ENCODE results near the gene RFC2. TPM values are rescaled to one million over a fixed set of nuclear protein-coding genes. Genes with fewer than 3 reads are reported as not detected.
A peak's percentile ranks its signal among the peaks of the same experiment; 100 is the strongest.

The RFC2 gene
- total RNA-seq (14.6 and 26.8 TPM in 2 replicates), polyA plus RNA-seq (49.2 and 69.2 TPM in 2 replicates)

- TF ChIP-seq, protein P1, sequence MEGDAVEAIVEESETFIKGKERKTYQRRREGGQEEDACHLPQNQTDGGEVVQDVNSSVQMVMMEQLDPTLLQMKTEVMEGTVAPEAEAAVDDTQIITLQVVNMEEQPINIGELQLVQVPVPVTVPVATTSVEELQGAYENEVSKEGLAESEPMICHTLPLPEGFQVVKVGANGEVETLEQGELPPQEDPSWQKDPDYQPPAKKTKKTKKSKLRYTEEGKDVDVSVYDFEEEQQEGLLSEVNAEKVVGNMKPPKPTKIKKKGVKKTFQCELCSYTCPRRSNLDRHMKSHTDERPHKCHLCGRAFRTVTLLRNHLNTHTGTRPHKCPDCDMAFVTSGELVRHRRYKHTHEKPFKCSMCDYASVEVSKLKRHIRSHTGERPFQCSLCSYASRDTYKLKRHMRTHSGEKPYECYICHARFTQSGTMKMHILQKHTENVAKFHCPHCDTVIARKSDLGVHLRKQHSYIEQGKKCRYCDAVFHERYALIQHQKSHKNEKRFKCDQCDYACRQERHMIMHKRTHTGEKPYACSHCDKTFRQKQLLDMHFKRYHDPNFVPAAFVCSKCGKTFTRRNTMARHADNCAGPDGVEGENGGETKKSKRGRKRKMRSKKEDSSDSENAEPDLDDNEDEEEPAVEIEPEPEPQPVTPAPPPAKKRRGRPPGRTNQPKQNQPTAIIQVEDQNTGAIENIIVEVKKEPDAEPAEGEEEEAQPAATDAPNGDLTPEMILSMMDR (IDR thresholded peaks at IDR 0.05; ENCODE audit: low read depth, low read length), result peak; percentile 7
- H3K4me3 ChIP-seq, result peak within 1 kb of the TSS; percentile 55
- no peaks in the 10 kb centered on the region for H3K27me3 ChIP-seq
- peak within 1 kb of the TSS; percentile 77 for H3K27ac ChIP-seq
- peak; percentile 96 to 98 for DNase-seq (ENCODE audit: low read depth in 1 of 2, low spot score in 1 of 2)
- peaks cover 3% of the 10 kb centered on the region for H3K4me1 ChIP-seq (ENCODE audit: low read depth)
- peaks cover 7% of the 10 kb centered on the region for H3K36me3 ChIP-seq
- H3K9me3 ChIP-seq (ENCODE audit: low read depth), result no peaks in the 10 kb centered on the region
These were observed at the start of gene RFC2 for GRCh38 chr7:74254129-74254857. Gene RFC2 (minus strand): TSS chr7:74254399. CDS start chr7:74254383, 16 bp downstream.

DNA sequence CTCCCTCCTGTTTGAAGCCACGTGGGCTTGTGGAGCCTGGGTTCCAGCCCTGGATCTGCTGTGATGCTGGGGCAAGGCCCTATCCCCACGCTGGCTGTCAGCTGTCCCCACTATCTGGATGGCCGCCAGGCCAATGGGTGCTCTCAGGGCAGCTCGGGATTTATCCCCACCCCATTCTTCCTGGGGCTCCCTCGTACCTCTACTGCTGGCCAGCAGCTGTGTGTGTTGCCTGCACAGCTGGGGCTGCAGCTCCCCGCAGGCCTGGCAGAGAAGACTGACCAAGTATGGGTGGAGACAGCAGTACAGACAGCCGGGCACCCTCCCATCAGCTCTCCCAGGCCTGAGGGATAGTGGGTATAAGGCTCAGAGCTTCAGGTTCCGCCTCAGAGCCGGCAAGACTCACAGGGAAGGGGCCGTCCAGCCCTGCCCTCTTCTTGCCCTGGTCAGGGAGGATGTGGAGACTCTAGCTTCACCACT lies 48.6 kb upstream of the RFC2 start:
- no peak for DNase-seq (ENCODE audit: low read depth in 1 of 2, low spot score in 1 of 2)
- Histone ChIP-seq H3K27me3 (no peaks in the 10 kb centered on the region), H3K4me3 (no peak overlapping the region), H3K27ac (no peak overlapping the region), H3K36me3 (no peaks in the 10 kb centered on the region), H3K9me3 (ENCODE audit: low read depth) (no peaks in the 10 kb centered on the region), H3K4me1 (ENCODE audit: low read depth) (no peaks in the 10 kb centered on the region)
- TF ChIP-seq, protein P1 (IDR thresholded peaks at IDR 0.05; ENCODE audit: low read depth, low read length), result no peak

DNA sequence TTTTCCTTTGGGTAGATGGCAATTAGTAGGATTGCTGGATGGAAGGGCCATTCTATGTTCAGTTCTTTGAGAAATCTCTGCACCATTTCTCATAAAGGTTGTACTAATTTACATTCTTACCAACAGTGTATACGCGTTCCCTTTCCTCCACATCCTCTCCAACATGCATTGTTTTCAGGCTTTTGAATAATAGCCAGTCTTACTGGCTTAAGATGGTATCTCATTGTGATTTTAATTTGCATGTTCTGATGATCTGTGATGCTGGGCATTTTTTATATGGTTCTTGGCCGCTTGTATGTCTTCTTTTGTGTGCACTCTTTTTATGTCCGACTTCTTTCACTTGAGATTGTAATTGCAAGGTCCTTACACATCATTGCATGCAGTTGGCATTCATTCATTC lies 46.7 kb upstream of the RFC2 start:
- no peaks in the 10 kb centered on the region for H3K9me3 ChIP-seq (ENCODE audit: low read depth)
- DNase-seq (ENCODE audit: low read depth in 1 of 2, low spot score in 1 of 2), result no peak
- H3K4me3 ChIP-seq, result no peak overlapping the region
- H3K4me1 ChIP-seq (ENCODE audit: low read depth), result no peaks in the 10 kb centered on the region
- no peaks in the 10 kb centered on the region for H3K36me3 ChIP-seq
- no peaks in the 10 kb centered on the region for H3K27me3 ChIP-seq
- H3K27ac ChIP-seq, result no peak overlapping the region
- TF ChIP-seq, protein P1 (IDR thresholded peaks at IDR 0.05; ENCODE audit: low read depth, low read length), result no peak

DNA sequence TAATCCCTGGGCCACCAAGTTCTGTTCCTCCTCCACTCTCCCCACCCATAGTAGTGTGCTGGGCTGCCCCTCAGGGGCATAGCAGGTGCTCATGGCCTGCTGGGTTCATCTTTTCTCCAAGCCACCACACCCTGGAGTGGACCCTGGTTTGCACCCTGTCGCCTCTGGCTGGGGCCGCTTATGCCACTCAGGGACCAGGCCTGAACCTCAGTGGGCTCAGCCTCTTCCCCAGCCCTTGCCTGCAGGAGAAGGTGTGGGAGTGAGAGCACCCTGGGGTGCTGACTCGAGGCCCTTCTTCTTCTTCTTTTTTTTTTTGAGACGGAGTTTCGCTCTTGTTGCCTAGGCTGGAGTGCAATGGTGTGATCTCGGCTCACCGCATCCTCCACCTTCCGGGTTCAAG lies 45.2 kb upstream of the RFC2 start:
- H3K36me3 ChIP-seq, result no peaks in the 10 kb centered on the region
- H3K4me1 ChIP-seq (ENCODE audit: low read depth), result no peaks in the 10 kb centered on the region
- H3K4me3 ChIP-seq, result no peak overlapping the region
- no peak overlapping the region for H3K27ac ChIP-seq
- H3K27me3 ChIP-seq, result no peaks in the 10 kb centered on the region
- TF ChIP-seq, protein P1 (IDR thresholded peaks at IDR 0.05; ENCODE audit: low read depth, low read length), result no peak
- DNase-seq (ENCODE audit: low read depth in 1 of 2, low spot score in 1 of 2), result no peak
- H3K9me3 ChIP-seq (ENCODE audit: low read depth), result no peaks in the 10 kb centered on the region

- Histone ChIP-seq H3K4me1 (ENCODE audit: low read depth) (no peaks in the 10 kb centered on the region), H3K9me3 (ENCODE audit: low read depth) (no peaks in the 10 kb centered on the region), H3K36me3 (no peaks in the 10 kb centered on the region), H3K27ac (no peak overlapping the region), H3K27me3 (no peaks in the 10 kb centered on the region), H3K4me3 (no peak overlapping the region)
- TF ChIP-seq, protein P1 (IDR thresholded peaks at IDR 0.05; ENCODE audit: low read depth, low read length), result no peak
- no peak for DNase-seq (ENCODE audit: low read depth in 1 of 2, low spot score in 1 of 2)
These were observed 43.5 kb upstream of the RFC2 start for GRCh38 chr7:74297516-74298233.
